Kidney glomerular epithelial cell (primary cell): Measurements from ENCODE around the gene MOCS2.
"Not testable (repeated sequence)": the region's sequence is repeated elsewhere in the genome, so short reads cannot be mapped to it uniquely, and the experiment has no call there.

Source experiments
- DNase-seq: peaks from one replicate; lab custom pipeline; 2025; lab: John Stamatoyannopoulos, UW

MOCS2 gene

GRCh38 chr5:53109443-53110127 is at the start of gene MOCS2:
Gene MOCS2, minus strand, starts transcription at chr5:53109757. Its CDS starts 2,583 bp downstream, at chr5:53107174.
- DNase-seq = peak; percentile 58

- DNase-seq = peak; percentile 25
These were observed 42.3 kb upstream of the MOCS2 start for GRCh38 chr5:53151713-53152458.

GRCh38 chr5:53133020-53133419 is 23.5 kb upstream of the MOCS2 start:
- no peak for DNase-seq

- DNase-seq = no peak
These were observed 20.7 kb upstream of the MOCS2 start for GRCh38 chr5:53130266-53130665.

- no peak for DNase-seq
These were observed 18.9 kb upstream of the MOCS2 start for GRCh38 chr5:53128481-53128880.

GRCh38 chr5:53127107-53127506 is 17.6 kb upstream of the MOCS2 start:
- DNase-seq = no peak

- DNase-seq = no peak
These were observed 17.0 kb upstream of the MOCS2 start for GRCh38 chr5:53126521-53126920.

- DNase-seq = peak; percentile 23
These were observed 14.1 kb upstream of the MOCS2 start for GRCh38 chr5:53123702-53124101.

- no peak for DNase-seq
These were observed 10.6 kb upstream of the MOCS2 start for GRCh38 chr5:53120165-53120564.

GRCh38 chr5:53118879-53119278 is 9.3 kb upstream of the MOCS2 start:
- no peak for DNase-seq

- no peak for DNase-seq
These were observed 7.0 kb upstream of the MOCS2 start for GRCh38 chr5:53116597-53116996.

GRCh38 chr5:53114988-53115387 is 5.4 kb upstream of the MOCS2 start:
- peak; percentile 17 for DNase-seq

- DNase-seq = no peak
These were observed 4.4 kb upstream of the MOCS2 start for GRCh38 chr5:53113947-53114346.

- no peak for DNase-seq
These were observed 3.4 kb upstream of the MOCS2 start for GRCh38 chr5:53112909-53113308.

- not testable (repeated sequence) for DNase-seq
These were observed 2.8 kb upstream of the MOCS2 start for GRCh38 chr5:53112307-53112706.

GRCh38 chr5:53111139-53111538 is 1.6 kb upstream of the MOCS2 start:
- DNase-seq = no peak

- no peak for DNase-seq
These were observed 599 bp upstream of the MOCS2 start for GRCh38 chr5:53110156-53110555.

- DNase-seq = no peak
These were observed 508 bp downstream of the MOCS2 start for GRCh38 chr5:53109056-53109442.

GRCh38 chr5:53105611-53106300 is 3.8 kb downstream of the MOCS2 start:
- DNase-seq = no peak

- no peak for DNase-seq
These were observed 9.0 kb downstream of the MOCS2 start for GRCh38 chr5:53100606-53101005.

- peak; percentile 61 for DNase-seq
These were observed 10.0 kb downstream of the MOCS2 start for GRCh38 chr5:53099546-53099945.

- peak; percentile 65 for DNase-seq
These were observed 13.5 kb downstream of the MOCS2 start for GRCh38 chr5:53095931-53096525.

GRCh38 chr5:53095217-53095616 is 14.3 kb downstream of the MOCS2 start:
- no peak for DNase-seq
